GM18526 (cell line): ENCODE data around the gene PCNT.

Experiments used
- POLR2A ChIP-seq: IDR thresholded peaks from 3 replicates; pipeline ENCODE4 v1.6.1; 2011; ENCODE audit not compliant: insufficient read length; ENCODE audit errors: extremely low read depth

Gene PCNT

DNA sequence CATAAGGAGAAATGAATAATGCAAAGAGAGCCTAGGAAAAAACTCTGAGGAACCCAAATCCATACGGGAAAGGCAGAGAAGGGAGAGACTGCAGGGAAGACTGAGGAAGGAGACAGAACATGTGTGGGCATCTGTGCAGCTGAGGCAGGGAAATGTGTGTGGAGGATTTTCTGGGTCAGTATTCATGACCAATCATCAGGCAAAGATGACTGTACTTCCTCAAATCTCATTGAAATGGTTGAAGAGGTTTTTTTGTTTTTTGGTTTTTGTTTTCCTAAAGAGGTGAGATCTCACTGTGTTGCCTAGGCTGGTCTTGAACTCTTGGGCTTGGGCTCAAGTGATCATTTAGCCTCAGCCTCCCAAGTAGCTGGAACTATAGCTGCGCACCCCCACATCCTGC is 150.4 kb downstream of the PCNT start:
- TF ChIP-seq POLR2A, result no peak

DNA sequence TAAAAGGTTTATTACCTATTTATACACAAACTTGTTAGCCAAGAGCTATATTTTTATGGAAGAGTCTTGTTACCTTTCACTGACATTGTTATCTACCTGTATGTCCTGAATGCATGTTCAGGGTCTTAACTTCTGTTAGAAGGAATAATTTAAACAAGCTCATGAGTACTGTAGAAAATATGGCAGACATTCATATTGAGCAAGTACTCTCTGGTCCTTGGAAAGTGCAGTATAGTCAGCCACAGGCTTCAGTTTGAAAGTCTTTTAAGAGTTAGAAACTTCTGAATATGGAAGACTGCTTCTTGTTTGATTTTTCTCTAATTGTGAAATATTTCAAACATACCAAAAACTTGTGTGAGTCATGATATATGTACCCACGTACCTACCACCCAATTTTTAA is 151.3 kb downstream of the PCNT start:
- no peak for TF ChIP-seq POLR2A

DNA sequence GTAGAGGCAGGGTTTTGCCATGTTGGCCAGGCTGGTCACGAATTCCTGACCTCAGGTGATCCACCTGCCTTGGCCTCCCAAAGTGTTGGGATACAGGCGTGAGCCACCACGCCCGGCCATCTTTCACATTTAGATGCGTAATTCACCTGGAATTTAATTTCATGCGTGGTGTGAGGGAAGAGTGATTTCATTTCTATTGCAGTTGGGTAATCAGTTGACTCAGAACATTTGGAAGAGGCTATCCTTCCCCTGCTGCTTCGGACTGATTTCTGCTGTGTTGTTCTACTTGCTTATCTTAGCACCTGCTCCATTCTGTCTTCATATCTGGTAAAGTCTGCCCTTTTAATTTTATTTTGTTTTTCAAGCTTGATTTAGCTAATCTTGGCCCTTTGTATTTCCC is 153.8 kb downstream of the PCNT start:
- no peak for TF ChIP-seq POLR2A

DNA sequence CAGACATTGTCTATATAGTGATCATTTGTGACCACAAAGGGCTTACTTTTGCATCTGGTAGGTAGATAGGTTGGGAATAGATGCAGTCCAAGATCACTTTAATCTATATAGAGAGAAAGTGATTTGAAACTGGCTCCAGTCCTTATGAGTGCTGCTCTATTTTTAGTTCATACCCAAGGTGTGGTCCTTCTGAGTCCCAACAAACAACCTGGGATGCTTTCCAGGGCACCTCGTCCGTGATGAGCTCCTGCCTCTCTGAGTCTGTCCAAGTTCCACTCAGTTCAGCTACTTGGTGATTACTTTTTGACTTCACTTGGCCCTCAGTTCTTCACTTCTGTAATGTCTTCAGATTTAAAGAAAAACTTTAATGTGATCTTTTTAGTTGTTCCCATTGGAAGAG is 155.0 kb downstream of the PCNT start:
- TF ChIP-seq POLR2A, result no peak

DNA sequence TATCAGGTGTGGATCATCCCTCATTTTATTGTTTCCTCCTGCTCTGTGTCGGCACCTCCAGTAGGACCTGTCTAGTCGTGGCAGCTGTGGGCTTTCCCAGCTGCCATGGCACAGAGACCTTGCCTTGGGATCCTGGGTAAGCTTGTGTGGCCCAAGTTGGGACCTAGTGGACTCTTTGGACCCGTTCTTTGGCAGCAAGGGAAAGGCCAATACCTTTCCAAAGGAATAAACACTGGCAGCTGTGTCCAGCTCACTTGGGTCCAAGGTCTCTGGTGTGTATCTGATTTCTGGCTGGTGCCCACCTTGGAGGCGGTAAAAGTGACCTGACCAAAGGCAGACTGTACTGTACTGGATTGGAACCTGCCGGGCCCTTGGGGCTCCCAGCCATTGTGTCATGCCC is 156.5 kb downstream of the PCNT start:
- no peak for TF ChIP-seq POLR2A

DNA sequence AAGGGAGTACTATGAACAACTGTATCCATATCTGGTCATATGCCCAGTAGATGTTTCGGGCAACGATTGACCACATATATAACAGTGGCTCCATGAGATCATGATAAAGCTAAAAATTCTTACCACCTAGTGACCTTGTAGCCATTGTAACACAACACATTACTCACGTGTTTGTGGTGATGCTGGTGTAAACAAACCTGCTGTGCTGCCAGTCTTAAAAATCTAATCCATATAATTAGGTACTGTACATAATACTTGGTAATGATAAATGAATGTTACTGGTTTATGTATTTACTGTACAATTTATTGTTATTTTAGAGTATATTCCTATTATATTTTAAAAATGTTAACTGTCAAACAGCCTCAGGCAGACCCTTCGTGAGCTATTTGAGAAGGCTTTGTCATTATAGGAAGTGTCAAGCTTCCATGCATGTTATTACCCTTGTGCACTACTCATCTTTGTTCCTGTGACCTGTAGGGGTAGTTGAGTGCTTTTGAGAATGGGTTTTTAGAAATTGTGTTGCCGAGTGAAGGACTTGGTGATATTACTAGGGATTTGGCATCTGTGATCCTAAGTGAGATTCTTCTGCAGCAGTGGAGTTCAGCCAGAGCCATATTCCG is 158.4 kb downstream of the PCNT start:
- TF ChIP-seq POLR2A, result no peak

DNA sequence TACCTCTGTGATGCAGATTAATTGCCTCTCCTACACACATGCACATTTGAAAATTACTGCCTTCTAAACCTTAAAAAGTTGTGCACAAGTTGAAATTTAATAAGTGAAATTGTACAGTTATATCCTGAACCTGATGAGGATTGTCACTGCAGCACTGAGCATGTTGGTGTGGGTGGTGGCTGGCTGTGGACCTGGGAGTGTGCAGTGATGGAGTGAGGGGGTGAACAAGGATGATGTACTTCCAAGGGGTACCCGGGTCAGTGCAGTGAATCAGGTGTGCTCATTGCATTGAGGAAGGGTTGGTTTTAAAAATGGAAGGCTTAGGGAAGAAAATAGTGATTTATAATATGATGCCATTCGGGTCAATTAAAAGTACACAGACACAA is 158.9 kb downstream of the PCNT start:
- TF ChIP-seq POLR2A, result no peak

DNA sequence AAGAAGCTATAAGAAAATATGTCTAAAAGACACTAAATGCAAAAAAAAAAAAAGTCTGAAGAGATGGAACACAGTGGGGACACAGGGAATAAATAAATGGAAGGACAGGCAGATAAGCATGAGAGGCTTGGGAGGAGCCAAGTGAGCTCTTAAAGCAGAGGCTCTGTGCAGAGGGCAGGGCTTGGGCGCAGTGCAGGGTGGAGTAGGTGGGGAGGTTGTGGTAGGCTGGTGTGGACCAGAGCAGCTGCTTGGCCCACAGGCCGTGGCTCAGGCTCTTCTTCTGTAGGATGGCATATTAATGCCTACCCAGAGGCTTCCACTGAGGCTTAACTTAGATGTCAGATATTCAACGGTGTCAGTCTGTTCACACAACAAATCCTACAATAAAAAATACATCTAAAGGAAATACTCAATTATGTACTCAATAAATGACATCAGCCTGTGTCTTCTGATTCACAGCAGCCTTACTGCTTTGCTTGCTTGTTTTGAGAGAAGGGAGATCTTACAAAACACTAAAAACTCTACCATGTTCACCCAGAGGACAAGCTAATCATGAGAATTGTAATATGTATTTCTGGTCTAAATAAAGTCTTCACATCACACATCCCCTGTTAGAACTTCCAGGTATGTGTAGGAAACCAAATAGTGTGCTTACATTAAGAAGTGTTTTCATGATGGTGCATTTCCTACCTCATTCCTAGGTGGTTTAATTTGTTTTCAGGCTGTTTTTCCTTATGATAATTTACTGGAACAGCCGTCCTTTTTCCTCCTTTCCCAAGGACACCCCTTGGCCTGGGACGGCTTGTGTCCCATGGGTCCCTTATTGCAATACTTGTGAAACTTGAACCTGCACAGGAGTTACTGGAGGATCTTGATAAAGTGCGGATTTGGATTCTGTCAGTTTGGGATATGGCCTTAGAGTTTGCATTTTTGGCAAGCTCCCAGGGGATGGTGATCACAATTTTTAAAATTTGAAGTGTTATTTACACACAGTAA is 159.6 kb downstream of the PCNT start:
- no peak for TF ChIP-seq POLR2A

DNA sequence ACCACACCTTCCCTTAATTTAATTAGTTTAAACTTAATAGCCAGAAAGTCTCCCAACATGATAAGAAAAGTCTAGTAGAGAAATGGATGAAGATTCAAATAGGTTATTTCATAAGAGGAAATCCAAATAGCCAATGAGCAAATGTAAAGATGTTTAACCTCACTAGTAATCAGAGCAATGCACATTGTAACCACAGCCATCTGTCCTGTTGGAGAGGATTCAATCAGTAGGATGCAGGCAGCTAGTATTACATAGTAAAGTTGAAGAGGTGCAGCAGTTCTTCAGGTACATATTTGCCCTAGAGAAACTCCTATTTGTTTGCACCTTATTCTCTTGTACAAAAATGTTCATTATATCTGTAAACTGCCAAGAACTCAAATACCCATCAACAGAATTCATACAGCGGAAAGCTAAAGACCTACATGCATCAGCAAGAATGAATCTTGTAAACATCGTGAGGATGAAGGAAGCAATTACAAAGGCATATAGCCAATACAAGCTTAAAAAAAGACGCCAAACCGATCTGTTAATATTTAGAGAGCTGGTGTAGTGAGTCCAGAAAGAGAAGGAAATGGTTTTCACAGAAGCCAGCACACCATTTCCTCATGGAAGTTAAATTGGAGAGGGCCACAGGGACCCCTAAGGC is 162.6 kb downstream of the PCNT start:
- no peak for TF ChIP-seq POLR2A

DNA sequence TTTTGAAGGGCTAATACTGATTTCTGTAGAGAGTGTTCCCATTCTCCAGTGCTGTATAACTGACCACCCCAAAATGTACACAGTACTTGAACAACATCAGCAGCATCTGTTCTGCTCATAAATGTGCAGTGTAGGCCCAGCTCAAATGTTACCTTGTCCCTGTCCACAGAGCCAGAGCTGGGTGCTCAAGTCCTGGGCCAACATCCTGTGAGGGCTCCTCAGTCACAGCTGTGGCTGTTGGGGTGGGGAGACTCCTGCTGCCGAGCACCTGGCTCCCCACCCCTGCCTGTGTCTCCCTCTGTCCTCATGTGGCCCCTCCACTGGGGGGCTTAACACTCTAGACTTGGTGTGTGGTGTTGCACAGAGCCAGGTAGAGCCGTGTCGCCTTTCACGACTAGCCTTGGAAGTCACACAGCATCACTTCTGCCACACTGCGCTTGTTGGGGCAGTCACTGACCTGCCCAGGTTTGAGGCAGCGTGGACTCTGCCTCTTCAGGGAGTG is 165.3 kb downstream of the PCNT start:
- TF ChIP-seq POLR2A, result no peak

DNA sequence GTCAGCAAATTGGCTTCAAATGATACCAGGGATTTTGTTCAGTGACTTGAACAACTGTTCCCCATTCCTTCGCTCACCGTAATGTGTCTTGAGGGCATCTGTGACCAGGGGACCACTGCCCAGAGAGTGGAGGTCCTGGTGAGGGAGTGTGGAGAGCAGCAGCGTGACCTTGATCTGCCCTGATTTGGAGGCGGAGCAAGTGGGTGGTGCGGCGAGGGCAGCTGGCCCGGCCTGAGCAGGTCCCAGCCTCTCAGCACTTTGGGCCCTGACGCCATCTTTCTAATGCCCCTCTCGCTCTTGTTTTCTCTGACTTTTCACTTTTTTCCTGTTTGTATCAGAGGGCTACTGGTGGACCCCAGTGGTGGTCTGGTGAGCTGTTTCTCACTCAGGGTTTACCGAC is 165.8 kb downstream of the PCNT start:
- no peak for TF ChIP-seq POLR2A

DNA sequence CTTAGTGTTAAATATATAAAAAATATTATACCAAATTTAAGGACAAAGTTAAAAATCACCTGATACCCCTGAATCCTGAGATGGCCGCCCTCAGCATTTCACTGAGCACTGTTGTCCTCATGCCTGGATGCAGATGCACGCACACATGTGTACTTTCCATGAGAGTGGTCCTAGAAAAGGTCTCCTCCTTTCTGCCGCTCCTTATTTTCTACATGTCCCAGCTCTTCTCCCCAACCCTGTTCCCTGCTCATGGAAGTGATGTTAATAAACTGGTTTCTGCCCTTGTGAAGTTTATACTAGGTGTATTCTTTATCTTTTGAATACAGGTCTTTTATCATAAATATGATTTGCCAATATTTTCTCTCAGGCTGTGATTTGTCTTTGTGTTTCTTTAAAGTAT is 167.6 kb downstream of the PCNT start:
- no peak for TF ChIP-seq POLR2A

DNA sequence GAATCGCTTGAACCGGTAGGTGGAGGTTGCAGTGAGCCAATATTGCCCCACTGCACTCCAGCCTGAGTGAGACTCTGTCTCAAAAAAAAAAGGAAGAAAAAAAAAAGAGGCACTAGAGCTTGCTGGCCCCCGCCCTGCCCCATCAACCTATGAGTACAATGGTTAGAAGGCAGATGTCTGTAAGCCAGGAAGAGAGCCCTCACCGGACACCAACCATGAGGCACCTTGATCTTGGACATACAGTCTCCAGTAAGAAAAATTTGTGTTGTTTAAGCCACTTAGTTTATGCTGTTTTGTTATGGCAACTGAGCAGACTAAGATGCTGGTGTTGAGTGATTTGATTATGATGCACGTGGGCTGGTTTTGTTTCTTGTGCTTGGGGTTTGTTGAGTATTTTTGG is 168.9 kb downstream of the PCNT start:
- TF ChIP-seq POLR2A, result no peak

DNA sequence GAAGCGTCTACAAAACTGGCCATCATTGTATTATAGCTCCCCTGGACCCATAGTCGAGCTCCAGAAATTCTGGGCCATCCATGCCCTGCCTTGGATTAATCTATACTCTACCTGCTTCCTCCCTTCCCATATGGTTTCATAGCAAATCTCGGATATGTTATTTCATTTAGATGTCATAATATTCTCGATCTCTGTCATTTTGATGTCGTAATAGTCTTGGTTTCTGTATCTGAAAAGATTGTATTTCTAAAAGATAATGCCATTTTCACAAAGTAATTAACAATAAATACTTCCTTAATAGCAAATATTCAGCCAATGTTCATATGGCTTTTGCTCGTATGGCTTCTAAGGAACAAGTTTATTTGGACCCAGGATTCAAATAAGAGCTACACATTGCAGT is 169.9 kb downstream of the PCNT start:
- no peak for TF ChIP-seq POLR2A
